Measurements from ENCODE around the gene AOPEP.

GRCh38 chr9:95118596-95118995, 392.1 kb downstream of the AOPEP start:
- TF ChIP-seq CTCF (IDR thresholded peaks at IDR 0.05; ENCODE audit: extremely low read depth in 1 of 2, insufficient read depth in 1 of 2, low read depth in 1 of 2, low read length in 2 of 2) (no peak), POLR2A (IDR thresholded peaks at IDR 0.05; ENCODE audit: low read depth, low read length) (no peak), POLR2AphosphoS5 (IDR thresholded peaks at IDR 0.05; ENCODE audit: insufficient read depth, low read depth, low read length) (no peak), EZH2 (IDR thresholded peaks at IDR 0.05; ENCODE audit: borderline replicate concordance, low read depth, low read length, severe bottlenecking) (no peak), JUN (IDR thresholded peaks at IDR 0.05; ENCODE audit: borderline replicate concordance, insufficient read depth, insufficient read length, low read depth) (no peak), FOS (IDR thresholded peaks at IDR 0.05; ENCODE audit: borderline replicate concordance, insufficient read depth, low read length) (no peak), MYC (IDR thresholded peaks at IDR 0.05; ENCODE audit: low read depth, low read length) (no peak), GATA2 (IDR thresholded peaks at IDR 0.05; ENCODE audit: insufficient read depth, insufficient read length, low read depth, low read length) (no peak), MAX (IDR thresholded peaks at IDR 0.05; ENCODE audit: insufficient read depth, insufficient read length) (no peak)

Measured in endothelial cell of umbilical vein (primary cell).